Breast epithelium (tissue), 3 donors: ENCODE data around the gene ZMYND8.

Source experiments
- POLR2A ChIP-seq: fragments of 450-650 bp; IDR thresholded peaks from one replicate; pipeline ENCODE4 v1.6.1; 2016; ENCODE audit warnings: antibody characterized with exemption, mild to moderate bottlenecking, moderate library complexity
- POLR2AphosphoS5 ChIP-seq, 3 donors: sonication (generic); formaldehyde crosslinking; IDR thresholded peaks; one replicate each; pipeline ENCODE4 v1.6.1; 2017; ENCODE audit warnings: antibody characterized with exemption in 3 of 3
- TF ChIP-seq, protein P1 (sequence below), 3 donors: fragments of 450-650 bp; IDR thresholded peaks; one replicate each; pipeline ENCODE4 v1.5.1; 2016 to 2017; ENCODE audit warnings: antibody characterized with exemption in 3 of 3, mild to moderate bottlenecking in 3 of 3, moderate library complexity in 3 of 3

- TF ChIP-seq, protein P1, sequence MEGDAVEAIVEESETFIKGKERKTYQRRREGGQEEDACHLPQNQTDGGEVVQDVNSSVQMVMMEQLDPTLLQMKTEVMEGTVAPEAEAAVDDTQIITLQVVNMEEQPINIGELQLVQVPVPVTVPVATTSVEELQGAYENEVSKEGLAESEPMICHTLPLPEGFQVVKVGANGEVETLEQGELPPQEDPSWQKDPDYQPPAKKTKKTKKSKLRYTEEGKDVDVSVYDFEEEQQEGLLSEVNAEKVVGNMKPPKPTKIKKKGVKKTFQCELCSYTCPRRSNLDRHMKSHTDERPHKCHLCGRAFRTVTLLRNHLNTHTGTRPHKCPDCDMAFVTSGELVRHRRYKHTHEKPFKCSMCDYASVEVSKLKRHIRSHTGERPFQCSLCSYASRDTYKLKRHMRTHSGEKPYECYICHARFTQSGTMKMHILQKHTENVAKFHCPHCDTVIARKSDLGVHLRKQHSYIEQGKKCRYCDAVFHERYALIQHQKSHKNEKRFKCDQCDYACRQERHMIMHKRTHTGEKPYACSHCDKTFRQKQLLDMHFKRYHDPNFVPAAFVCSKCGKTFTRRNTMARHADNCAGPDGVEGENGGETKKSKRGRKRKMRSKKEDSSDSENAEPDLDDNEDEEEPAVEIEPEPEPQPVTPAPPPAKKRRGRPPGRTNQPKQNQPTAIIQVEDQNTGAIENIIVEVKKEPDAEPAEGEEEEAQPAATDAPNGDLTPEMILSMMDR (IDR thresholded peaks at IDR 0.05): no peak
- no peak for TF ChIP-seq POLR2A
- TF ChIP-seq POLR2AphosphoS5 (IDR thresholded peaks at IDR 0.05): no peak
Observed at GRCh38 chr20:47175493-47175892, 181.0 kb downstream of the ZMYND8 start.
